K562 (cell line): Measurements from ENCODE around the gene SECISBP2. TPM values are rescaled to one million over a fixed set of nuclear protein-coding genes. Genes with fewer than 3 reads are reported as not detected.

Source experiments
- C11orf30 ChIP-seq: fragments of 450-650 bp; IDR thresholded peaks from 2 replicates; pipeline ENCODE4 v1.6.1; 2016; ENCODE audit warnings: low read depth, mild to moderate bottlenecking
- EZH2 ChIP-seq: IDR thresholded peaks from 2 replicates; pipeline ENCODE4 v1.6.1; 2012; ENCODE audit warnings: low read depth, mild to moderate bottlenecking, inconsistent platforms, low read length, borderline replicate concordance
- MAFF ChIP-seq: IDR thresholded peaks from 2 replicates; pipeline ENCODE4 v1.6.1; 2012; ENCODE audit warnings: low read length, improper control_type of control experiment
- MTA3 ChIP-seq: fragments of 450-650 bp; formaldehyde crosslinking; IDR thresholded peaks from 2 replicates; pipeline ENCODE4 v1.6.1; 2017; ENCODE audit warnings: mild to moderate bottlenecking, borderline replicate concordance
- NFE2 ChIP-seq: IDR thresholded peaks from 2 replicates; pipeline ENCODE4 v1.6.1; 2014; ENCODE audit warnings: antibody characterized with exemption, low read depth
- REST ChIP-seq, 2 experiments: fragments of 450-650 bp; formaldehyde crosslinking in 1 of 2; IDR thresholded peaks; 2 replicates each; pipeline versions ENCODE4 v1.4.0 to v1.6.1; 2014 to 2020; ENCODE audit warnings: mild to moderate bottlenecking in 2 of 2, borderline replicate concordance in 1 of 2, low read depth in 1 of 2
- ZNF263 ChIP-seq: sonication (generic); formaldehyde crosslinking; IDR thresholded peaks from 2 replicates; pipeline ENCODE4 v1.8.0; 2022; ENCODE audit warnings: mild to moderate bottlenecking, missing genetic modification reagents, borderline replicate concordance
- ZNF592 ChIP-seq: fragments of 450-650 bp; IDR thresholded peaks from 2 replicates; pipeline ENCODE4 v1.6.1; 2017; ENCODE audit warnings: antibody characterized with exemption, mild to moderate bottlenecking
- polyA plus RNA-seq, 8 experiments: library from polyadenylated mRNA; depleted of rRNA in 4 of 8; stranded (reverse) in 5 of 8; unstranded in 3 of 8; fragments of >200 nt; fragmentation: Nextera tagmentation in 2 of 8; fragmentation: Illumina TruSeq in 1 of 8; extraction: Ambion mirVana in 2 of 8; extraction: Trizol in 1 of 8; gene quantifications; 2 replicates each; pipeline versions ENCODE4 v1.2.1 to v1.2.3, GENCODE V29; 2011 to 2014; ENCODE audit warnings: inconsistent platforms in 1 of 8, missing spikeins in 1 of 8
- total RNA-seq, 7 experiments: library from RNA; depleted of rRNA in 6 of 7; stranded (reverse); fragments of >200 nt in 6 of 7; fragmentation: Illumina TruSeq in 2 of 7; extraction: Trizol in 2 of 7; gene quantifications; 2 replicates each; pipeline versions ENCODE4 v1.2.1 to v1.2.3, GENCODE V29; 2011 to 2021; ENCODE audit warnings: low replicate concordance in 1 of 7

Gene SECISBP2
- total and polyA plus RNA-seq, 9 of the 15 experiments (the other 6 are each of a cell fraction or from before 2014, with no cell fraction given), result 3.2 to 41.6 (median 26.1) TPM

GRCh38 chr9:89342213-89342612 lies 23.9 kb downstream of the SECISBP2 start (continued):
- no peak for TF ChIP-seq REST (IDR thresholded peaks at IDR 0.05; ENCODE audit: borderline replicate concordance)
- no peak for TF ChIP-seq REST (CRISPR knock-in tag; IDR thresholded peaks at IDR 0.05; ENCODE audit: low read depth)
- TF ChIP-seq MTA3, result no peak
- TF ChIP-seq ZNF263 (CRISPR knock-in tag), result no peak
- TF ChIP-seq EZH2, result no peak
- TF ChIP-seq MAFF, result peak; percentile 90
- peak; percentile 92 for TF ChIP-seq C11orf30
- TF ChIP-seq NFE2, result peak; percentile 85
- 0 out of 2 replicates have a peak, but pooled peaks have one; percentile 33 for TF ChIP-seq ZNF592
